Stimulated activated CD8-positive, alpha-beta memory T cell treated with anti-CD3 and anti-CD28 coated beads, Interleukin-4, amount 100 ng/mL, for 4 hours (primary cell): ENCODE data around the gene TTC28.

Source experiments
- DNase-seq, 2 donors: peaks; one replicate each; pipeline ENCODE4 v3.0.0-alpha.2; 2020; ENCODE audit warnings: low read depth in 2 of 2, low spot score in 1 of 2

The TTC28 gene

DNA sequence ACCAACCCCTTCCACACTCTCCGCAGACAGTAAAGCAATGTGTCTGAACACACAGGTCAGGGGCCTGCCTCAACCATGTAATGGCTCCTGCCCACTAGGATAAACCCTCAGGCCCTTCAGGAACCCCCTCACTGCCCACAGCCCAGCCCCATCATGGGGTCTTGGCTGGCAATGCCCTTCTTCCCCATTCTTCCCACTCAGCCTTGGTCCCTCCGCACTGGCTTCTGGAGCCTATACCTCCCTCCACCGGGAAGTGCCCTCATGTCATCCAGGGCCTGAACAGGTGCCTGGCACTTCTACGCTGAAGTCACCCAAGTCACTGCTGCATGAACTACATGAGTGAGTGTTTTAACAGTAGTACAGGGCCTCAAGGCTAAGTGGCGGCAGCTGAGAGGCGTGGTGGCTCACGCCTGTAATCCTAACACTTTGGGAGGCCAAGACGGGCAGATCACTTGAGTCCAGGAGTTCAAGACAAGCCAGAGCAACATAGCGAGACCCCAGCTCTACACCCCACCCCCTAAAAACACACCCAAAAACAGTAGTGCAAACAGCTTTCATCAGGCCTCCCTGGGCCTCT is 685.8 kb downstream of the TTC28 start:
- DNase-seq, result no peak

DNA sequence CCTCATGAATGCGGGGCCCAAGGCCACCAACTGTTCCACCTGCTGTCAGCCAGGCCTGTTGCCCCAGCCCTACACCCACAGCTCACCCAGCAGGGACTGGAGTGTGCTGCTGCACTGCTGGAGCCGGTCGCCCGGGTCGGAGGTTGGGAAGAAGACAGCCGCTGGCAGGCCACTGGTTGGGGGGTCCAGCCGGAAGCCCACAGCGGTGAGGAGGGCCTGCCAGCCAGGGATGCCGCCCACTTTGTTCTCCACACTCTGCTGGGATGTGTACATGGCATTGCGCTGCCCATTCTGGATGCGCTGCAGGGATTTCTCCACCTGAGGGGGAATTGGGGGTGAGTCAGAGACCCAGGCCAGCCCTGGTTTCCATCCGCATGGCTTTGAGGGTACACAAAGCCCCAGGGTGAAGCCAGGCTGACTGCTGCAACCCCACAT is 686.4 kb downstream of the TTC28 start:
- DNase-seq, result no peak

DNA sequence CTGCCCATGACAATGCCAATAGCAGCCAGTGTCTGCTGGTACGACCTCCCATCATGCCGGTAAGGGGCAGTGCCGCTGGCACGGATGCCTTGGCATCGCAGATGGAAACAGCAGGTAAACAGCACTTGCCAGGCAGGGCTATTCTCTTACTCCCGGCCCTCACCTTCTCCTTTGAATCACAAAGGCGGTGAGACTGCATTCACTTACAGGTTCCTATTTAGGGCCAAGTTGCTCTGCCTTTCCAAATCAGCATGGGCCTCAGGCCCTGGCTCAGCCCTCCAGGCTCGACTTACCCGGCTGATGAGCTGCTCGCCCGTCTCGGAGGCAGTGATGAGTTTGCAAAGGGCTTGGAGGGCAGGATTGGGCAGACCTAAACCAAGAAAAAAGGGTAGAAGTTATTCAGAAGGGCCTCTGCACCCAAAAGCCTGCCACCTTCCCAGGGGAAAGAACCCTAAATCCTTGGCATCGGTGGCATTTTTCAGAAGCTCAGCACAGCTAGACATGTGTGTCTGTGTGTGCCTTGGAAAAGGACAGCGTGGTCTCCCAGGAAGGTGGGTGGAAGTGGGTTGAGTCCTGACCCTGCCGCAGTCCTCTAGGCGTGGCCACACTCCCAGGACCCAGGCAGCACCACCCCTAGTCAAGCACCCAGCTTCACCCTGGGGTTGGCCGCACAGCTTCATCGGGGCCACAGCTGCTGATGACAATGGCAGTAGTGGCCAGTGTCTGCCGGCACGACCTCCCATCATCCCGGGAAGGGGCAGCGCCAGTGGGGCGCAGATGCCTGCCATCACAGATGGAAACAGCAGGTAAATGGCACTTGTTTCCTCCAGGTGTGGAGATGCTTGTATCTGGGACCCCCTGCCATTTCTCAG is 687.1 kb downstream of the TTC28 start:
- no peak for DNase-seq

DNA sequence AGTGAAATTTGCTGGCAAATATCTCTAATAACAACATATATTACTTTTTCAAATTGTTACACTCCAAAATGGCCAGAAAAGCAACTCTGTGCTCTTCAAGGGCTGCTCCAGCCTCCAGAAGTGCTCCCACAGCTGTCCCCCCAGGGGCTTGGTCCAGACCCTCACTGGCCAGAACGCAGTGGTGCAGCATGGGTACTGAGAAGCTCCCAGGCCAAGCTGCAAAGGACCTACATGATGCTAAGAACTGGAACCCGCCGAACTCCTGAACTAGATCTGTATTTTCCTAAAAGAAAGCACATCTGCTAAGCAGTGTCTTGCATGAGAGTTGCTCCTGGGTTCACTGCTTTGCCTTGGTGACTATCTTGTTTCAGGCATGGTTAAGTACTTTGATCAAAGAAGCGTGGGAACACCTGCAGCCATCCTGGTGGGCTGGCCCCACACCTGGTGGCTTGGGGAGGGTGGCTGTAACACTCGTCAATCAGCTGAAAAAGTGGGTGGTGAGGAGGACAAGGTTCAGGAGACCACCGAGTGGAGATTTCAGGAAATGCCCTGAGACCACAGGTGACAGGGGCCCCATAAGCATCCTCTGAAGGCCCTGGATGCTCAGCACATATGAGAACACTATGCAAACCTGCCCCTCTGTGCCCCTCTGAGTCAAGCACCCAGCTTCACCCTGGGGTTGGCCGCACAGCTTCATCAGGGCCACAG is 687.9 kb downstream of the TTC28 start:
- no peak for DNase-seq

DNA sequence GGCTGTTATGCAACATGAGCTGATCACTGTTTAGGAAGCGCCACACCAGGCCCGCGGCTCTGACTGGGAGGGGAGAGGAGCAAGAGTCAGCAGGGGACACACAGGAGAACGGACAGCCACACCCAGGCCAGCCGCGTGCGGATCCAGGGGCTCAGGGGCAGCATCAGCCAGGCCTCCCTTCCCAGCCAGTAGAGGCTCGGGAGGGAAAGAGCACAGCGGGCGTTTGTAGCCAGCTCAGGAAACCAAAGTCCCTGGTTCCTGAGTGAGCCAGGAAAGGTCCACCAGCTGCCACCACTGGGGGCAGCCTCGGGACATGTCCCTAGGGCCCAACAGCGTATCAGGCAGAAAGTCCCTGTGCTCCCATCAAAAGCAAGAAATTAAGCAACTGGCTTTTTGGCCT is 688.8 kb downstream of the TTC28 start:
- DNase-seq, result no peak

DNA sequence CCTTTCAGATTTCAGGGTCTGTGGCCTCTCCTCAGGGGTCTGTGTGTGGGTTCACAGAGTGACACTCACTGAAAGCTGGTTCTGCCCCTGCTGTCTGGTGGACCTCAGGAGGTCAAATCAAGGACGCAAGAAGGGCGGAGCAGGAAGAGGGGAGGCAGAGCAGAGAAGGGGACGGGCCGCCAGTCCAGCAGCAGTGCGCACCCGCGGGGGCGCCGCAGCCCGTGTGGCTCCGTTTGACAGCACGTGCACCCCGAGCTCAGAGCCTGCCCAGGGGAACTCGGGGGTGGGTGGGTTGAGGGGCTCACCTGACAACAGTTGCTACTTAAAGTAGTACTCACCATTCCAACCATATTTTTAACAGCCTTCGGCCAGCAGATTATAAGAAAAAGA is 689.2 kb downstream of the TTC28 start:
- no peak for DNase-seq

DNA sequence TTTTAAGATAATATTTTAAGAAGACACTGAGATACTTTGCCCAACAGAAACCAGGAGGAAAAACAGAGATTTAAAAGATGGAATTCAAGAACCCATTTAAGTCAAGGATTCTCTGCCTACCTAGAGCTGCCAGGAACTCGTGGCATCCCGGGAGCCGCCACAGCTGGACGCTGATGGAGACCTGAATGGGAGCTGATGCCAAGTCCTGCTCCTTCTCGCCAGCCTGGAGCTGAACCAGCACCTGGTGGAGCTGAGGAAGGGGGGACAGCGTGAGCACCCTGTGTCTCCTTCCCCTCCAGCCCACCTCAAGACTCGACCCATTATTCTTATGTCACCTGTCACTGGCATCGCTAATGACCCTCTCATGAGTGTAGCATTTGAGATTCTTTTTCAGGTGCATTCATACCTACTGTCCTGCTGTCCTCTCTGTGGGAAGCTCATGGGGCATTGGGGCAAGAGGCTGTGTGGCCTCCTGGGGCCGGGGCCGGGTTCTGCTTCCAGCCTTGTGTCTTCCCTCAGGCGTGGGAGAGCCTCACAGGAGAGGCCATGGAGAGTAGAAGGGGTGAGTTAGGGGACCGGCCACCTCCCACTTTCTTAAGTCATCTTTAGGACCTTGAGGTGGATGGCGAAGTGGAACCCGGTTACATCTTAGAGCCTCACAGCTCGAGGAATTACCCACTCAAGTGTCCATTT is 689.7 kb downstream of the TTC28 start:
- DNase-seq, result no peak

DNA sequence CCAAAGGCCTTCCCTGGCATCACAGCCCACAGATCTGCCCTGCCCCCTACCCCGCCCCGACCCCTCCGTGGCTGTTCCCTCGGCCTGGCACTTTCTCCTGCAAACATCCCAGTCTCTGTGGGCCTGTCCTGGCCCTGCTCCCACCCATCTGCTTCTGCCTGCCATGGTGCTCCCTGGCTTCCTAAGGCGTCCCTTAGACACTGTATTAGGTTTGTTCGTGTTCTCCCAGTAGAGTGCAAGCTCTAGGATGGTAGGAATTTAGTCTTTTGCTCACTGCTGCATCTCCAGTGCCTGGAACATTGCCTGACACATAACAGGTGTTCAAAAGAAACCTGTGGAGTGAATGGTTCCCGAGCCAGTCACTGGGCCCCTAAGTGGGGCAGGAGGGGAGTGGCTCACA is 690.9 kb downstream of the TTC28 start:
- DNase-seq, result no peak

DNA sequence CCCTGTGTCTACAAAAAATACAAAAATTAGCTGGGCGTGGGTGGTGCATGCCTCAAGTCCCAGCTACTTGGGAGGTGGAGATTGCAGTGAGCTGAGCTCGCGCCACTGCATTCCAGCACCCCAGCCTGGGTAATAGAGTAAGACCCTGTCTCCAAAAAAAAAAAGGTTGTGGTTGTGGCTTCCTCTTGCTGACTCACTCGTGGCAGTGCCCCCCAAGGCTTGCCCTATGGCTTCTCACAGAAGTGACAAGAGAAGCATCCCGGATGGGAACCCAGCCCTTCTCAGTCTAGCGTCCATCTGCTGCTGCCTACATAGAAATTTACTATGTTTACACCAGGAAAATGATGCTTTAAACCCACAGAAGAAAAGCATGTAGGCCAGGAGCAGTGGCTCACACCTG is 692.1 kb downstream of the TTC28 start:
- no peak for DNase-seq

DNA sequence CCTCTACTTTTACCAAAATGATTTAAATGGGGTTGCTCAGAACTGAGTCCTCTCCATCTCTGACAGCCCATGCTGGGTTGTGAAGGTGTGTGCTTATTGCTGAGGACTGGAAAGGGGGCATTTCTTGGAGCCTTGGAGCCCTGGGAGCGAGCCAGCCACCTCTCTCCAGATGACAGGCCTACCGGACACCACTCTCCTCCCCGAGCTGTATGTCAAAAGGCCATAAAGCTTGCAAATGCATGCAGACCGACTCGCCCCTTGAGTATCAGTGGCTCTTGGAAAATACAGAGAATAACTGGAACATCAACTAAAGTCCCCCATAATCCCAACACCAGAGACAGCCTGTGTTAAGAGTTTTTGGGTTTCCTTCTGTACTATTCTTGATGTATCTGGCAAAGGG is 692.7 kb downstream of the TTC28 start:
- no peak for DNase-seq

DNA sequence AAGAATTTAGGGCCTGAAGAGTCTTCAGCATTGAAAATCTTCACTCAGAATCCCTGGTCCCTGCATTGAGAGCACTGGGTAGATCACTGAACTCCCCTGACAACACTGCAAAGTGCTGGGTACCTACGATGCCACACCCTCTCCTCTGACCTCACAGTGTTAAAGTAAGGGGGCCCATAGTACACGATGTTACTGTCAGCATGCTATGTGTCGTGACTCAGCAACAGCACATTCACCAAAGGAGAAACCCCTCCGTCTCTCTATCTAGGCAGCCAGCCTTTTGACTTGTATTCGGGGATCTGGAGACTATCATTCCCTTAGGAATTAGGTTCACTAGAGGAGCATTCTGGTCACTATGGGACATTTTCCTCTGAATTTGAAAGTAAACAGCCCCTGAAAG is 693.2 kb downstream of the TTC28 start:
- no peak for DNase-seq

DNA sequence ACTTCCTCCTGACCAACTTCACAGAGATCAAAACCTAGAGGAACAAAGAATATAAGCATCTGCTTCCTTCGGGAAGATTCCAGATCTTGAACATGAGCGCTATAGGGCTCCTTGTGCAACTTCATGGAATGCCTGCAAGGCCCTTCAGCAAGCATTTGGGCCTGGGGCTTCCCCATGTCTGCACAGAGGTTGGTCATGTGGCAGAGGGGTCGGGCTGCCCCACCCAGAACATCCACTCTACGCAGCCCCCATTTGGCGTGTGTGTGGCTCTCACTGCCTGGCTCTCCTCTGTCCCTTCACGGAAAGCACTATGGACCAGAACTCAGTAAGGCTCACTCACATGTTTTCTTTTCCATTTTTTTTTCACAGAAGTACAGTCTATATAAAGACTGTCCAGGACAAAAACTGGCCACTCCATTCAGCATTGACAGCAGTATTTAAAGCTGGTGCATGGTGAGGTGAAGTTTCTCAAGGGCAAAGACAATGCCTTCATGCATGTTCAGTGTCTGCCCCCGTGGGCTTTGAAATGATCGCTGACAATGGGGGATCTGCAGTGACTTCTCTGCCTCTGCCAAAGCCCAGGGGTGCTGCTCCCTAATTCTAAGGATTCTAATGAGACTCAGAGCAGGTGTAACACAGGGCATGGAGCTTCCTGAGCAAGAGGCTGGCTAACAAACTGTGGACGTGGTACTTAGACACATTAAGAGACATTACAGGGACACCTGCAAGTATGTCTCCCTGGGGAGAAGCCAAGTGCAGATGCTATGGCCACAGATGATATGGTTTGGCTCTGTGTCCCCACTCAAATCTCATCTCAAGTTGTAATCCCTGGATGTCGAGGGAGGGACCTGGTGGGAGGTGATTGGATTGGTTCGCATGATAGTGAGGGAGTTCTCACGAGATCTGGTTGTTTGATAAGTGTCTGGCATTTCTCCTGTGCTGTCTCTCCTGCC is 694.0 kb downstream of the TTC28 start:
- DNase-seq, result no peak

DNA sequence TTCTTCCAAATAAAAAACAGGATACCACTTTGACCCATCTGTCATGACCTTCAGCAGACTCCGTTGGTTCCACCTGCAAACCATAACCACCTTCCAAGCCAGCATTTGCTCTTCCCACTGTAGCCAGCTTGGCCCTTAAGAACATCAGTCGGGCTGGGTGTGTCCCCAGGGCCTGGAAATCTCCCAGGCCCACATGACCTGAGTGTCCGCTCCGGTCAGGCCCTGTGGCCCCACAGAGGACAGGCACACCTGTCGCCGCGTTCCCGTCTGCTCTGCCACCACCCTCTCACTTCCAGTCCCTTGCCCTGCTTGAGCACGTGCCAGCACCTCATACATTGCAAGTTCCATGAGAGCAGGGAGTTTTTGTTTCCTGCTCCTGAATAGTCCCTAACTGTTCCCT is 694.9 kb downstream of the TTC28 start:
- no peak for DNase-seq

DNA sequence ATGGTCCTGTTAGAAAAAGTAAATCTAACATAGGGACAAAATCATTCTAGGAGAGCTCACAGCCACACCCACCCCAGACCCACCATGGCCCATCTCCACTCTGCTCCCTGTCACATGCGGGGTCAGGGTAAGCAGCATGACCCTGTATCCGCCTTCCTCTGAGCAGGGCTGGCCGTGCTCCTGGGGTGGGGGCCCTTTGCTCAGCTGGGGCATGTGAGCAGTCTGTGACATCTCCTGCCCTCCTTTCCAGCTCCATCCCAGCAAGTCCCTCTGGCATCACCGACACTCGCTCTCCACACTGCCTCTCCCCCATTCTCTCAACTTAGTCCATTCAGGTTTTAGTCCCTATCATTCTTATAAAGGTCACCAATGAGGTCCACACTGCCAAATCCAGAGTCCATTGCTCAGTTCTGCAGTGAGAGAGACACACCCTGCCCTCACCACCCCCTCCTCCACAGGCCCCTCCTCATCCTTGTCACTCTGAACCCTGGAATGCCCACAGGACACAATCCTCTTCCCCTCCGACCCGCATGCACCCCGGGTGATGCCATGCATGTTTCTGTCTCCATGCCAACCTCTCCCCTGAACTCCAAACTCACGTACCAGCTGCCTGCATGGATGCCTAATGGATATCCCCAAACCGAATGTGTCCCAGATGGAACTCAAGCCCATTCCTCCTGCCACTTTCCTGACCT is 695.5 kb downstream of the TTC28 start:
- DNase-seq, result no peak

DNA sequence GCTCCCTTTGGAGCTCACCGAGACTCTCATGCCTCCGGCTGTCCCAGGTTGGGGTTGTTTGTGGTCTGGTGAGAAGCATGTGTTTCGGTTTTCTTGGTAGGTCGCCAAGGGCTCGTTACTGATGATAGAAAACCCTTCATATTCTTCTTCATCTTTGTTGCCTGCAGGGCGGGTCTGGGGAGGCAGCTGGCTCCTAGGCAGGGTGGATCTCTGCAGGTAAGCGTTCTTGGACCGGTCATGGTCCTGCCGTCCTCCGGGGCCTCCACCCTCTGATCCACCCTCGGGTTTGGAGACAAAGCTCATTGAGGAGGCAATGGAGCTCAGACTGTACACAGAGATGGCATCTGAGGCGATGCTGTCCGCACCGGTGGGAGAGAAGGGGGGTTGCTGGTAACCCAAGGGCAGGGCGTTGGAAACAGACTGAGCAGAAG is 696.3 kb downstream of the TTC28 start:
- DNase-seq, result no peak

DNA sequence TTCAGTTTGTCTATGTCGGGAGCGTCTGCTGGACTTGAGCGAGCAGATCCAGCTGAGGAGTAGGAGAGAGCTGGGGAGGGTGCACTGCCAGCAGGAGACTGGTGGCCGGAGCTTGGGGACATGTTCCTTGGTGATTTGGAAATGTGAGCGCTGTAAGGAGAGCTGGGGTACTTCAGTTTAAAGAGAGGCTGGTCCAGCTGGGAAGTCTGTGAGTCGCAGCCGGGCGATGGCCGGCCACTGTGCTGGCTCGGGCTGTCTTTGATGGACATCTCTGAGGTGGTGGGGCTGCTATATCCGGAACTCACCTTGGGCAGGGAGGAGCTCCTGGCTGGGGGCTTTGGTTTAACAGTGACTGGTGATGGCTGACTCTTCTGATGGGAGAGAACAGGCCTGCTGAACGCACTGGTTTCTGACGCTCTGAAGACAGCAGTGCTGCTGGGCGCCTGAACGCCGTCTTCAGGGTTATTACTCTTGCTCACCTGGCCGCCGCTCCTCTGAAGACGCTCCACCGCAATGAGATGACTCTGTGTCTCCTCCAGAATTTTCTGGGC is 696.9 kb downstream of the TTC28 start:
- DNase-seq, result no peak

DNA sequence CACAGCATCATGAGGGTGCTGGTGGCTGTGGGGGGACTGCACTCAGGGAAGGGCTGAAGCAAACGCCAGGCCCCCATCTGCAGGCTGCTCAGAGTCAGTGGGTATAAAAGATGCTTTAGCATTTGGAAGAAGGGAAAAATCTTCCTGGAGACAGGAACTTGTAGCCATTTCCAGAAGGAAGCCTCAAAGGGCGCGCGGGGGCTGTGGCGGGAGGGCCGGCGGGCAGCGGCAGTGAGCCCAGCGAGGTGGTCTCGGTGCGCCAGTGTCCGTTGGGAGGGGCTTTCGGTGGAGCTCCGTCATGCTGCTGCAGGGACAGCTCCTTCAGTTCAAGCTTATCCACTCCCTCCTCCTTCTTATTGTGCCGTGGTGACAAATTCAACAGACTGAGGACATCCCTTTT is 697.5 kb downstream of the TTC28 start:
- no peak for DNase-seq

DNA sequence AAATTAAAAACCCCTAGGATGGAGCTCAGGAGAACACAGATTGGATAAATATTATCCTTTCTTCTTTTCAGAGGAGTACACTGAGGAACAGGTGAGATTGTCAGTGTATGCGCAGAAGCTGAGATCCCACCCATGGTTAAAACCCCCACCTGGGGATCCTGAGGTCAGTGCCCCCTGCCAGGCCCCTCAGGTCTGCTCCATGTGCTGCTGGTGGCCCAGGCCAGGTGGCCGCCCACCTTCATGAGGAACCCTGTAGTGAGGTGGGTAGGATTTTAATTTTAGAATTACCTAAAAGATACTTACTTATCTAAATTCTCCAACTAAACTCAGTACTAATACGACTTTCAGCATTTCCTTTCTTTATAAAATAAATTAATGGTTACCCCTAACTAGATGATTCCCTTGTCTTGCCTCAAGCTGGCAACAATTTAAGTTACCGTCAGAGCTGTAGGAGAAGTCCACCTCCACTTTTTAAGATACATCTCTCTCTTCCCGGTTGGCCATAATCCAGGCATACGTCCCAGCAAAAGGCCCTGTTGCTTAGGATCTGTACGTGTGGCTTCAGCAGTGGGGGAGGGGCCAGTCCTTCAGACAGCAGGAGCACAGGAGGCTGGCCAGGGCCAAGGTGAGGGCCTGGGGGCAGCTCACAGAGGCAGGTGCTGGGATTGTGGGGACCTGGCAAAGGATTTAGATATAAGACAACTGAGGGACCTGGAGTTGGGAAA is 699.1 kb downstream of the TTC28 start:
- no peak for DNase-seq

DNA sequence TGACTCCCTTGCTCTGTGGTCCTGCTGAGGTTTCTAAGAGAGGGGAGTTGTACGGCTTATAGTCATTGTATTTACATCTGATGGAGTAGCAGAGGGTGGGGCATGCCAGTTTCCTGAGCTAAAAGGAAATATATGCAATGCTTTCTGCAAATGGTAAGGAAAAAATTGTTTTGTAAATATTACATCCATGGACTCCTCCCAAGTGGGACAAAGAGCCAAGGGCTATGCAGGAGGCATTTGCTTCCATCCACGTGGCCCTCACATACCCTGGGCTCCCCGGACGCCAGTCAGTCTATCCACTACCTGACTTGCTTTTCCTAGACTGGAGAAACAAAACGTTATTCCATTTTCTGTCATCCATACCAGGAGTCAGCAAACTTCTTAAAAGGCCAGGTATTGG is 700.8 kb downstream of the TTC28 start:
- DNase-seq, result no peak
